IMR-90 (cell line): ENCODE data around the gene DCDC1. TPM values are rescaled to one million over a fixed set of nuclear protein-coding genes. Genes with fewer than 3 reads are reported as not detected.

ENCODE experiments used
- ATAC-seq: fragments of 200-7000 bp; cut with Tn5 transposase; 2 replicates; pipeline ENCODE4 v1.9.1; 2020; ENCODE audit warnings: low read depth, mild to moderate bottlenecking, moderate library complexity
- BruUV-seq: library from RNA; stranded (reverse); fragments of 400-500 nt; replicated peaks from 2 replicates; lab custom pipeline; 2021; lab: Mats Ljungman, UMichigan
- CTCF ChIA-PET: fragments of 300-600 bp; formaldehyde crosslinking; extraction: SDS; loops from one replicate; lab custom pipeline; 2021; ENCODE audit warnings: antibody characterized with exemption; lab: Yijun Ruan, JAX
- POLR2A ChIA-PET: fragments of 300-600 bp; sonication (Branson Sonifier 250); formaldehyde crosslinking; loops from one replicate; lab custom pipeline; 2022; ENCODE audit warnings: antibody characterized with exemption; ENCODE audit not compliant: unreplicated experiment; lab: Charles Lee
- DNase-seq: peaks from one replicate; pipeline ENCODE4 v3.0.0; 2013
- H2AFZ ChIP-seq: replicated peaks from 2 replicates; pipeline ENCODE3; 2013; ENCODE audit warnings: low read length, mild to moderate bottlenecking; ENCODE audit not compliant: poor library complexity
- H2AK5ac ChIP-seq: 2 replicates; pipeline ENCODE4 v1.6.1; 2013; ENCODE audit warnings: low read depth, low read length, inconsistent platforms
- H2AK9ac ChIP-seq: replicated peaks from 2 replicates; pipeline ENCODE3; 2013; ENCODE audit warnings: mild to moderate bottlenecking, low read depth, low read length, moderate library complexity; ENCODE audit not compliant: poor library complexity
- H2BK120ac ChIP-seq: 2 replicates; pipeline ENCODE4 v1.6.1; 2013; ENCODE audit warnings: low read depth, low read length, inconsistent platforms
- H2BK15ac ChIP-seq: 3 replicates; pipeline ENCODE4 v1.6.1; 2013; ENCODE audit warnings: low read depth, low read length, inconsistent platforms
- H2BK20ac ChIP-seq: 2 replicates; pipeline ENCODE4 v1.6.1; 2013; ENCODE audit warnings: low read depth, mild to moderate bottlenecking, inconsistent platforms, low read length, moderate library complexity
- H2BK5ac ChIP-seq: 2 replicates; pipeline ENCODE4 v1.6.1; 2013; ENCODE audit warnings: mild to moderate bottlenecking, low read depth, low read length, inconsistent platforms; ENCODE audit not compliant: poor library complexity, severe bottlenecking
- H3K14ac ChIP-seq: replicated peaks from 2 replicates; pipeline ENCODE4 v1.6.1; 2013; ENCODE audit warnings: low read depth, low read length, inconsistent platforms
- H3K18ac ChIP-seq: 2 replicates; pipeline ENCODE4 v1.6.1; 2013; ENCODE audit warnings: low read depth, low read length, control low read depth
- H3K23ac ChIP-seq: 2 replicates; pipeline ENCODE4 v1.6.1; 2013; ENCODE audit warnings: low read depth, low read length, inconsistent platforms
- H3K27ac ChIP-seq: 2 replicates; pipeline ENCODE4 v1.5.1; 2013; ENCODE audit warnings: mild to moderate bottlenecking, control low read depth, low read length; ENCODE audit not compliant: insufficient read depth
- H3K27me3 ChIP-seq: 2 replicates; pipeline ENCODE4 v1.6.1; 2013; ENCODE audit warnings: low read length; ENCODE audit not compliant: control insufficient read depth, insufficient read depth
- H3K36me3 ChIP-seq: 2 replicates; pipeline ENCODE4 v1.6.1; 2013; ENCODE audit warnings: low read length, mixed read lengths; ENCODE audit not compliant: control insufficient read depth, insufficient read depth
- H3K4ac ChIP-seq: 2 replicates; pipeline ENCODE4 v1.6.1; 2013; ENCODE audit warnings: low read depth, low read length, inconsistent platforms
- H3K4me1 ChIP-seq: 2 replicates; pipeline ENCODE4 v1.6.1; 2013; ENCODE audit warnings: low read length, mixed read lengths; ENCODE audit not compliant: control insufficient read depth, insufficient read depth
- H3K4me2 ChIP-seq: 2 replicates; pipeline ENCODE4 v1.6.1; 2013; ENCODE audit warnings: low read depth, mild to moderate bottlenecking, control low read depth, low read length, moderate library complexity
- H3K4me3 ChIP-seq: 2 replicates; pipeline ENCODE4 v1.5.1; 2013; ENCODE audit warnings: low read depth, mild to moderate bottlenecking, control low read depth, low read length, moderate library complexity; ENCODE audit not compliant: insufficient read depth
- H3K56ac ChIP-seq: 2 replicates; pipeline ENCODE4 v1.6.1; 2013; ENCODE audit warnings: low read length, inconsistent platforms; ENCODE audit not compliant: insufficient read depth; ENCODE audit errors: extremely low read depth
- H3K79me1 ChIP-seq, 2 experiments: 2 replicates each; pipeline ENCODE4 v1.6.1; 2013; ENCODE audit warnings: low read length in 2 of 2, inconsistent platforms in 1 of 2, low read depth in 1 of 2
- H3K9ac ChIP-seq: 2 replicates; pipeline ENCODE4 v1.6.1; 2013; ENCODE audit warnings: low read depth, low read length, control low read depth
- H3K9me1 ChIP-seq: 2 replicates; pipeline ENCODE4 v1.6.1; 2013; ENCODE audit warnings: low read length, inconsistent platforms; ENCODE audit not compliant: insufficient read depth
- H3K9me3 ChIP-seq: 2 replicates; pipeline ENCODE4 v1.6.1; 2013; ENCODE audit warnings: low read length; ENCODE audit not compliant: control insufficient read depth, insufficient read depth
- H4K20me1 ChIP-seq: 2 replicates; pipeline ENCODE4 v1.6.1; 2013; ENCODE audit warnings: low read length, inconsistent platforms; ENCODE audit not compliant: insufficient read depth
- H4K5ac ChIP-seq: 2 replicates; pipeline ENCODE4 v1.6.1; 2013; ENCODE audit warnings: mild to moderate bottlenecking, low read depth, low read length, control low read depth
- H4K8ac ChIP-seq, 2 experiments: 2 replicates each; pipeline ENCODE4 v1.6.1; 2013; ENCODE audit warnings: low read depth in 2 of 2, low read length in 2 of 2, control low read depth in 1 of 2, inconsistent platforms in 1 of 2
- H4K91ac ChIP-seq: 2 replicates; pipeline ENCODE4 v1.6.1; 2013; ENCODE audit warnings: low read depth, low read length, inconsistent platforms; ENCODE audit not compliant: insufficient read depth
- CEBPB ChIP-seq: IDR thresholded peaks from 2 replicates; pipeline ENCODE4 v1.6.1; 2012; ENCODE audit warnings: low read depth, low read length, improper control_type of control experiment
- CHD1 ChIP-seq: IDR thresholded peaks from 2 replicates; pipeline ENCODE4 v1.6.1; 2012; ENCODE audit warnings: low read depth, low read length, improper control_type of control experiment
- ELK1 ChIP-seq: fragments of 150-350 bp; IDR thresholded peaks from 2 replicates; pipeline ENCODE4 v1.6.1; 2016; ENCODE audit warnings: low read depth, mild to moderate bottlenecking, low read length, moderate library complexity, borderline replicate concordance
- FOS ChIP-seq: fragments of 150-350 bp; IDR thresholded peaks from 2 replicates; pipeline ENCODE4 v1.6.1; 2016; ENCODE audit warnings: low read depth, low read length
- MAFK ChIP-seq: IDR thresholded peaks from 2 replicates; pipeline ENCODE4 v1.6.1; 2012; ENCODE audit warnings: low read depth, low read length, improper control_type of control experiment
- MAZ ChIP-seq: IDR thresholded peaks from 2 replicates; pipeline ENCODE4 v1.6.1; 2012; ENCODE audit warnings: low read depth, mild to moderate bottlenecking, low read length, improper control_type of control experiment, moderate library complexity, borderline replicate concordance
- MXI1 ChIP-seq: IDR thresholded peaks from 2 replicates; pipeline ENCODE4 v1.6.1; 2012; ENCODE audit warnings: low read depth, mild to moderate bottlenecking, low read length, moderate library complexity, borderline replicate concordance
- NFE2L2 ChIP-seq: fragments of 150-350 bp; IDR thresholded peaks from 2 replicates; pipeline ENCODE4 v1.6.1; 2016; ENCODE audit warnings: low read depth, mild to moderate bottlenecking, low read length
- POLR2A ChIP-seq: IDR thresholded peaks from 2 replicates; pipeline ENCODE4 v1.6.1; 2012; ENCODE audit warnings: mild to moderate bottlenecking, low read depth, low read length
- RAD21 ChIP-seq: IDR thresholded peaks from 2 replicates; pipeline ENCODE4 v1.6.1; 2012; ENCODE audit warnings: low read length, improper control_type of control experiment
- RCOR1 ChIP-seq: IDR thresholded peaks from 2 replicates; pipeline ENCODE4 v1.6.1; 2012; ENCODE audit warnings: mild to moderate bottlenecking, low read length, improper control_type of control experiment; ENCODE audit not compliant: insufficient replicate concordance
- RFX5 ChIP-seq: IDR thresholded peaks from 2 replicates; pipeline ENCODE4 v1.8.0; 2012; ENCODE audit warnings: low read depth, mild to moderate bottlenecking, low read length, moderate library complexity
- SMC3 ChIP-seq: fragments of 150-350 bp; IDR thresholded peaks from 2 replicates; pipeline ENCODE4 v1.6.1; 2016; ENCODE audit warnings: low read depth, mild to moderate bottlenecking, antibody characterized with exemption, low read length, moderate library complexity
- USF2 ChIP-seq: fragments of 150-350 bp; IDR thresholded peaks from 2 replicates; pipeline ENCODE4 v1.6.1; 2017; ENCODE audit warnings: mild to moderate bottlenecking, antibody characterized with exemption, low read length, low read depth
- dilution Hi-C: fragments of 300-500 bp; cut with HindIII; formaldehyde crosslinking; loops from one replicate; pipeline ENCODE4 v1.14.3; 2018; ENCODE audit warnings: low sequenced_read_pairs; ENCODE audit not compliant: unreplicated experiment
- in situ Hi-C: fragments of 300-500 bp; cut with MboI; formaldehyde crosslinking; loops from 3 replicates; pipeline ENCODE4 v1.14.3; 2019; ENCODE audit warnings: low sequenced_read_pairs, inconsistent platforms, mixed read lengths
- intact Hi-C: fragments of 100-400 bp; cut with micrococcal nuclease; formaldehyde crosslinking; loops from 2 replicates; pipeline ENCODE4 v1.10.0; 2022
- polyA plus RNA-seq, 3 experiments: library from polyadenylated mRNA; depleted of rRNA; stranded (reverse); fragments of >200 nt; gene quantifications; 2 replicates each; pipeline ENCODE4 v1.2.3, GENCODE V29; 2012; ENCODE audit warnings: low replicate concordance in 1 of 3
- total RNA-seq: library from RNA; depleted of rRNA; stranded (reverse); fragments of >200 nt; gene quantifications from 2 replicates; pipeline ENCODE4 v1.2.3, GENCODE V29; 2012
- TF ChIP-seq, protein P1 (sequence below): conservative IDR thresholded peaks from 2 replicates; pipeline ENCODE4 v1.5.1; 2012; ENCODE audit warnings: mild to moderate bottlenecking, low read depth, low read length, improper control_type of control experiment

Gene DCDC1
- total and polyA plus RNA-seq, 2 of the 4 experiments (the other 2 are of a cell fraction) = not detected

GRCh38 chr11:31351168-31351567 is 18.4 kb downstream of the DCDC1 start:
- H2BK120ac ChIP-seq = no peak overlapping the region
- no peaks in the 10 kb centered on the region for H3K4me1 ChIP-seq
- H3K4ac ChIP-seq = no peak overlapping the region
- H3K18ac ChIP-seq = no peak overlapping the region
- dilution Hi-C loops (no loop called here), intact Hi-C loops (no loop called here), in situ Hi-C loops (no loop called here)
- no peak overlapping the region for H3K23ac ChIP-seq
- no peak overlapping the region for H2BK5ac ChIP-seq
- H3K9me1 ChIP-seq = no peaks in the 10 kb centered on the region
- no peak overlapping the region for H4K5ac ChIP-seq
- H3K4me3 ChIP-seq = no peak overlapping the region
- H4K91ac ChIP-seq = no peak overlapping the region
- ChIA-PET CTCF (interaction anchor here (1.1 kb wide), 1 partner anchor 10 kb away, joined by 4 read pairs; no protein-coding TSS in a partner anchor), POLR2A (no interaction called here)
- no peaks in the 10 kb centered on the region for H3K27me3 ChIP-seq
- H2BK15ac ChIP-seq = no peak overlapping the region
- BruUV-seq = no TSS peak
- H2AFZ ChIP-seq = no peak overlapping the region
- H3K36me3 ChIP-seq = no peaks in the 10 kb centered on the region
- H3K14ac ChIP-seq = no peak overlapping the region
- DNase-seq = no peak
- no peak overlapping the region for H3K27ac ChIP-seq
- H3K9me3 ChIP-seq = no peaks in the 10 kb centered on the region
- H3K4me2 ChIP-seq = no peak overlapping the region
- no peaks in the 10 kb centered on the region for H4K20me1 ChIP-seq
- H3K79me1 ChIP-seq = no peaks in the 10 kb centered on the region
- H3K9ac ChIP-seq = no peak overlapping the region
- no peak overlapping the region for H2BK20ac ChIP-seq
- no peak overlapping the region for H2AK9ac ChIP-seq
- no peak overlapping the region for H2AK5ac ChIP-seq
- no peak overlapping the region for H4K8ac ChIP-seq
- TF ChIP-seq CEBPB = no peak
- no peak for TF ChIP-seq MAFK
- TF ChIP-seq NFE2L2 = no peak
- TF ChIP-seq POLR2A = no peak
- no peak for TF ChIP-seq MXI1
- TF ChIP-seq RAD21 = no peak
- TF ChIP-seq CHD1 = no peak
- TF ChIP-seq ELK1 = no peak
- no peak for TF ChIP-seq MAZ
- TF ChIP-seq SMC3 = no peak
- no peak for TF ChIP-seq FOS
- TF ChIP-seq RCOR1 = no peak
- no peak for TF ChIP-seq USF2
- no peak for TF ChIP-seq RFX5
- TF ChIP-seq, protein P1, sequence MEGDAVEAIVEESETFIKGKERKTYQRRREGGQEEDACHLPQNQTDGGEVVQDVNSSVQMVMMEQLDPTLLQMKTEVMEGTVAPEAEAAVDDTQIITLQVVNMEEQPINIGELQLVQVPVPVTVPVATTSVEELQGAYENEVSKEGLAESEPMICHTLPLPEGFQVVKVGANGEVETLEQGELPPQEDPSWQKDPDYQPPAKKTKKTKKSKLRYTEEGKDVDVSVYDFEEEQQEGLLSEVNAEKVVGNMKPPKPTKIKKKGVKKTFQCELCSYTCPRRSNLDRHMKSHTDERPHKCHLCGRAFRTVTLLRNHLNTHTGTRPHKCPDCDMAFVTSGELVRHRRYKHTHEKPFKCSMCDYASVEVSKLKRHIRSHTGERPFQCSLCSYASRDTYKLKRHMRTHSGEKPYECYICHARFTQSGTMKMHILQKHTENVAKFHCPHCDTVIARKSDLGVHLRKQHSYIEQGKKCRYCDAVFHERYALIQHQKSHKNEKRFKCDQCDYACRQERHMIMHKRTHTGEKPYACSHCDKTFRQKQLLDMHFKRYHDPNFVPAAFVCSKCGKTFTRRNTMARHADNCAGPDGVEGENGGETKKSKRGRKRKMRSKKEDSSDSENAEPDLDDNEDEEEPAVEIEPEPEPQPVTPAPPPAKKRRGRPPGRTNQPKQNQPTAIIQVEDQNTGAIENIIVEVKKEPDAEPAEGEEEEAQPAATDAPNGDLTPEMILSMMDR = no peak
- ATAC-seq = no peak
- H3K56ac ChIP-seq = no peak overlapping the region
